Activated naive CD4-positive, alpha-beta T cell (primary cell): ENCODE results near the gene SIPA1L3.

Source experiments
- DNase-seq, 4 experiments: peaks; one replicate each; lab custom pipeline; 2025; lab: John Stamatoyannopoulos, UW

The SIPA1L3 gene

DNA sequence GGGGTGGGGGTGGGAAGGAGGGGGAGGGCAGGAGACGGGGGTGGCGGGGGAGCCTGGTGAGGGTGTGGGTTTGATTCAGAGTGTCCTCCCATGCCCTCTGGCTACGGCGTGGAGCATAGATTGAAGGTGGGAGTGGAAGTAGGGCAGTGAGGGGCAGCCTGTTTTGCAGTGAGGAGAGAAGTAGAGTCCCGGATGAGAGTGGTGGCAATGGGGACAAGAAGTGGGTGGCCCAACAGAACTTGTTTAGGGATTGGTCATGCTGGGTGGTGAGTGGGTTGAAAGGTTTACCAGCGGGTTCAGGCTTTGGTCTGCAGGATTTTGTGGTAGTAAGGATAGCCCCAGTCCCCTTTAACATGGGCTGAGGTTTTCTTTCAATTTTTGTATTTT, 35.5 kb downstream of the SIPA1L3 start:
- no peak for DNase-seq

GRCh38 chr19:37943480-37943879, 36.5 kb downstream of the SIPA1L3 start:
- DNase-seq: no peak

- DNase-seq: no peak
Observed at GRCh38 chr19:37946132-37946531, 39.1 kb downstream of the SIPA1L3 start.

GRCh38 chr19:37947778-37948177, 40.8 kb downstream of the SIPA1L3 start:
- DNase-seq: no peak

GRCh38 chr19:37948362-37948761, 41.4 kb downstream of the SIPA1L3 start:
- DNase-seq: no peak

- no peak for DNase-seq
Observed at GRCh38 chr19:37950471-37951175, 43.6 kb downstream of the SIPA1L3 start.

DNA sequence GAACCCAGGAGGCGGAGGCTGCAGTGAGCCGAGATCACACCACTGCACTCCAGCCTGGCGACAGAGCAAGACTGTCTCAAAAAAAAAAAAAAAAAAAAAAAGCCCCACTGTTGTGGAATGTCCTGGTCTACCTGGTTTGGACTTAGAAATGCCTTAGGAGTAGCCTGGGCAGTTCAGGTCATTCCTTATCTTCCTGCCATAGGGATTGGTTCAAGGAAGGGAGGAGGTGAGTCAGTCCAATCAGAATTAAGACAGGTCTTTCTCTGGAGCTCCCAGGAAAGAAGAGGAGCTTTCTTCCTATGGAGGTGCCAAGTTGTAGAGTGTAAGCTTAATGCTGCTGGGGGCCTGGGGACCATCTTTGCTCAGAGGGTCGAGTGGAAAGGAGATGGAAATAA, 44.8 kb downstream of the SIPA1L3 start:
- no peak for DNase-seq

- no peak for DNase-seq
Observed at GRCh38 chr19:37953171-37953917, 46.3 kb downstream of the SIPA1L3 start.

- DNase-seq: no peak
Observed at GRCh38 chr19:37953918-37954303, 46.9 kb downstream of the SIPA1L3 start.

DNA sequence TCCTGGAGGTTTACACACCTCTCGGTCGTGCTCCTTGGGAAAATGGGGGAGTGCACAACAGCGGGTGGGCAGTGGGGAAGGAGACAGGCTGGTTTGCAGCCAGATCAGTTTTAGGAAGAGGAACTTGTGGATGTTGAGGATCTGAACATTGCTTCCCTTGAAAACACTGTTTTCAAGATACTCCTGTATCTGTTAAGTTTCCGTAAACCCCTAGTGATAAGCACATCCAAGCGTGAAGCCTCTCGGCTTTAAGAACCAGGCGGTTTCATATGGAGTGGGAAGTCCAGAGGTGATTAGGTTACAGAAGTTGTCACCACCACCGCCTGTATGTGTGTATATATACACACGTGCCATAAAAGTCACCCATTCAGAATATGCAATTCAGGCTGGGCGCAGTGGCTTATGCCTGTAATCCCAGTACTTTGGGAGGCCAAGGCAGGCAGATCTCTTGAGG, 47.4 kb downstream of the SIPA1L3 start:
- DNase-seq: no peak

DNA sequence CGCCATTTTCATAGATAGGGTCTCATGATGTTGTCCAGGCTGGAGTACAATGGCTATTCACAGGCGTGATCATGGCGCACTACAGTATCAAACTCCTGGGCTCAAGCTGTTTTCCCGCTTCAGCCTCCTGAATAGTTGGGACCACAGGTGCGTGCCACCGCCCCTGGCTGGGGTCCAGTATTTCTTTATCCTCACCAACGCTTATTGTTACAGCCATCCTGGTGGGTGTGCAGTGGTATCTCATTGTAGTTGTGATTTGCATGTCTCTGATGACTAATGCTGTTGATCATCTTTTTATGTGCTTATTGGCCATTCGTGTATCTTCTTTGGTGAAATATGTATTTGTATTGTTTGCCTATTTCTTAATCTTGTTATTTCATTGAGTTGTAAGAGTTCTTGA, 49.0 kb downstream of the SIPA1L3 start:
- no peak for DNase-seq

DNA sequence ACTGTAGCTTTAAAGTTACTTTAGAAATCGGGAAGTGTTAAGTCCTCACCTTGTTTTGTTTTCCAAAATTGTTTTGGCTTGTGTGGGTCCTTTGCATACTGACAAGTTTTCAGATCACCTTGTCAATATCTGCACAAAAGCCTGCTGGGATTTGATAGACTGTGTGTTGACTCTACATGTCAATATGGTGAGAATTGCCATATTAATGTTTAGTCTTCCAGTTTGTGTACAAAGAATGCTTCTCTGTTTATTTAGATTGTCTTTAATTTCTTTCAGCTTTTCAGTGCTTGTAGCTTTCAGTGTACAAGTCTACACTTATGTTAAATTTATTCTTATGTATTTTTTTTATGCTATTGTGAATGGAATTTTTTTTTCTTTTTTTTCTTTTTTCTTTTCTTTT, 50.2 kb downstream of the SIPA1L3 start:
- no peak for DNase-seq

DNA sequence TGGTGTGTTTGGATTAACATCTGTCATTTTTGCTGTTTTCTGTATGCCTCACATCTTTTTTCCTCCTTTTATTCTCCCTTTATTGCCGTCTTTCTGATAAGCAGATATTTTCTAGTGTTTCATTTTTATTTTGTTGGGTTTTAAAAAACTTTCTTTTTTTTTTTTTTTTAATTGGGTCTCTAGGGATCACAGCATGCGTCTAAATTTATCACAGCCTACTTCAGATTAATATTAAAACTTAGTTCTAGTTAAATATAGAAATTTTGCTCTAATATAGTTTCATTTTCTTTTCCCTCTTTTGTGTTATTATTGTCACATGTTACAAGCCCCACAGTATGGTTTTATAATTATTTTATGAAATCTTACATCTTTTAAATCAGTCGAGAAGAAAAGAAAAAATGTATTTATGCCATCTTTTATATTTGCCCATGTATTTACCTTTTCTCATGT, 52.7 kb downstream of the SIPA1L3 start:
- DNase-seq: no peak

GRCh38 chr19:37961198-37961597, 54.2 kb downstream of the SIPA1L3 start:
- no peak for DNase-seq

DNA sequence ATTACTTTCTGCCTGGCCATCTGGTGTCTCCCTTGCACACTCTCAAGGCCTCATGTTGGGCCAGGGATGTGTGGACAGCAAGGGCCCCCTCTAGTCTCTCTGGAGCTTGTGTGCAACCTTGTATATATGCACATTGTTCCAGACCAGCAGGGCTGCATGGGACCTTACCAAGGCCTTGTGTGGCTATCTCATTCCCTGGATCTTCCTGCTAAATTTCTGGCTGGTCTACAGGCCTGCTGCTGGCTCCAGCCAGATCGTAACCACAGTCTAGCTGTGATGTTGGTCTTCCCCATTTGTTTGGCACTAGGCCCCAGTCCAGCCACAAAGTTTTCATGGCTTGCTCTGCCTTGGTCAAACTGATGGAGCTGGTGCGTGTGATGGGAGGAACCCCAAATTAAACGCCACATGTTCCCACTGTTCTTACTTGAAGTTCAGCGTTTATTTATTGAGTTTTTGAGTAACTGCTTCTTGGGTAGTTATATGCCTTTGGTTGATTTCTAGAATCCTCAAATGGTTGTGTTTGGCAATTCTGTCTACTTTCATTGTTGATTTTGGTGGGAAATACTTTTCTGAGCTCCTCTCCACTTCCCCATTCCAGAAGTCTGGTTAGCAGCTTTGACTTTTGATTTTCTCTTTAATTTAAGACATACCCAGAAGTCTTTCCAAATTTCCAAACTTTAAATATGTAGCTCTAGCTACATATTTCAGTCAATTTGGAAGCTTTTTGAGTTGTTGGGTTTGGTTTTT, 56.4 kb downstream of the SIPA1L3 start:
- no peak for DNase-seq

GRCh38 chr19:37964109-37964508, 57.1 kb downstream of the SIPA1L3 start:
- no peak for DNase-seq

DNA sequence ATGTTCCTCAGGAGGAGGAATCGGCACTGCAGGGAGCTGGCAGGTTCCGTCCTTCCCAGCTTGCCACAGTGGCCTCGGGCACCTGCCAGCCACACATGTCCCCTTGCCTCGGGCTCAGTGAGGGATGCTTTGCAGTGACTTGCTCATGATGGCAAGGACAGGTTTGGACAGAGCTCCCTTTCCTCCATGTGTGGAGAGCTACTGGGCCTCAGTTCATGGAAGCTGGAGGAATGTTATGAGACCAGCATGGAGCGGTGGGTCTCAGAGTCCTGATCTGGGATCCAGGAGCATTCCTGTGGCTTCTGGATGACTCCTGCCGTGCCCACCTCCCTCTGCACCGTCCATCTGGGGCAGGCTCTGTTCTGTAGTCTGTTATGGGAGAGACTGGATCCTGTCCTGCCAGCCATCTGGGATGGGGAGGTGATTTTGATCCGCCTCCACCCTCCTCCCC, 59.2 kb downstream of the SIPA1L3 start:
- DNase-seq: no peak

DNA sequence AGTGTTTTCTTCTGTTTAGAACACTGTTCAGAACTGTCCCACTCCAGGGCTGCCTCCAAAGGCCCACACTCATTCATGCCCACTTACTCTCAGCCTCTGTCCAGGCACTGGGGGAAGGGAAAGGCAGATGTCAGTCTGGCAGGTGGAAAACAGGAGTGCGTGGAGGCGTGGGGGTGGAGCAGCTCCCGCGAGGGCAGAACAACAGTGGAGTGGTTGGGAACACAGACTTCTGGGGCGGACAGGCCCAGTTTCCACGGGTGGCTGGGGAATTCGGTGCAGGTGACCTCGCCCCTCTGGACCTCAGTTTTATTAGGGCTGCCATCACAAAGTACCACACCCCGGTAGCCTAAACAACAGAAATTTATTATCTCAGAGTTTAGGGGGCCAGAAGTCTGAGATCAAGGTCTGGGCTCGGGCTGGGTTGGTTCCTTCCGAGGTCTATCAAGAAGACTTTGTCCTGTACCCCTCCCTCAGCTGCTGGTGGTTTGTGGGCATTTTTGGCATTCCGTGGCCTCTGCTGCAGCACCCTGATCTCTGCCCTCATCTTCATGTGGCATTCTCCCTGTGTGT, 59.7 kb downstream of the SIPA1L3 start:
- no peak for DNase-seq

- no peak for DNase-seq
Observed at GRCh38 chr19:37969695-37970094, 62.7 kb downstream of the SIPA1L3 start.

GRCh38 chr19:37970699-37971098, 63.7 kb downstream of the SIPA1L3 start:
- no peak for DNase-seq

DNA sequence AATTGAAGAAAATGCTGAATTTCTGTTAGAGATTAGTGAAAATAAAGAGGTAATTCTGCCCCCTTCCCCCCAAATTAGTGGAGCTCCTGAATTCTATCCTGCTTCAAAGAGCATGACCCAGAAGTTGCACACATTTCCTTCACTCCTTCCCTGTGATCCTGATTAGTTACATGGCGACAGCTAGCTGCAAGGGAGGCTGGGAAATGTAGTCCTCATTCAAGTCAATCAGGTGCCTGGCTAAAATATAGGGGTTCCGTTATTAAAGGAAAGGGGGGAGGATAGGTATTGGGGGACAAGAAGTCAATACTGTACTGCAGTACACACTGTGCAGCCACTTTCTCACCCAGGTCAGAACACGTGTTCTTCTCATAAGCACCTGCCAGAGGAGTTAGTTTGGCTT, 65.8 kb downstream of the SIPA1L3 start:
- no peak for DNase-seq

- DNase-seq: no peak
Observed at GRCh38 chr19:37973666-37974065, 66.7 kb downstream of the SIPA1L3 start.
